ENCODE data around the gene ITIH4.

Gene ITIH4

GRCh38 chr3:52795298-52795900 is 35.1 kb downstream of the ITIH4 start:
- no peak for DNase-seq

GRCh38 chr3:52794612-52795099 is 35.8 kb downstream of the ITIH4 start, which contains the start of gene ITIH3:
Gene ITIH3 (plus strand): TSS chr3:52794796. CDS start chr3:52794804, 8 bp downstream.
- no peak for DNase-seq

GRCh38 chr3:52793702-52794611 is 36.5 kb downstream of the ITIH4 start:
- DNase-seq, result no peak

GRCh38 chr3:52792961-52793695 is 37.3 kb downstream of the ITIH4 start:
- DNase-seq, result no peak

- DNase-seq, result no peak
Observed at GRCh38 chr3:52792413-52792812, 38.1 kb downstream of the ITIH4 start.

- no peak for DNase-seq
Observed at GRCh38 chr3:52791928-52792327, 38.5 kb downstream of the ITIH4 start.

- no peak for DNase-seq
Observed at GRCh38 chr3:52791366-52791765, 39.1 kb downstream of the ITIH4 start.

- DNase-seq, result no peak
Observed at GRCh38 chr3:52790741-52791140, 39.7 kb downstream of the ITIH4 start.

GRCh38 chr3:52790337-52790736 is 40.1 kb downstream of the ITIH4 start:
- no peak for DNase-seq

- DNase-seq, result no peak
Observed at GRCh38 chr3:52789746-52790040, 40.8 kb downstream of the ITIH4 start.

GRCh38 chr3:52788890-52789745 is 41.4 kb downstream of the ITIH4 start:
- DNase-seq, result no peak

GRCh38 chr3:52787672-52788625 is 42.5 kb downstream of the ITIH4 start:
- DNase-seq, result no peak

GRCh38 chr3:52787246-52787645 is 43.2 kb downstream of the ITIH4 start:
- DNase-seq, result no peak

GRCh38 chr3:52786330-52787215 is 43.9 kb downstream of the ITIH4 start:
- DNase-seq, result no peak

GRCh38 chr3:52784931-52785590 is 45.4 kb downstream of the ITIH4 start:
- DNase-seq, result no peak

GRCh38 chr3:52784021-52784621 is 46.4 kb downstream of the ITIH4 start:
- DNase-seq, result no peak

GRCh38 chr3:52783211-52783555 is 47.3 kb downstream of the ITIH4 start:
- DNase-seq, result no peak

GRCh38 chr3:52782412-52783210 is 47.9 kb downstream of the ITIH4 start:
- DNase-seq, result no peak

- DNase-seq, result no peak
Observed at GRCh38 chr3:52781741-52782140, 48.7 kb downstream of the ITIH4 start.
